Body of pancreas (tissue), 4 donors: ENCODE results near the gene PIGR.

ENCODE experiments used
- CTCF ChIP-seq, 7 experiments: fragments of 450-650 bp in 4 of 7; fragments of 200-600 bp in 3 of 7; sonication (generic) in 3 of 7; IDR thresholded peaks; one replicate each; pipeline ENCODE4 v1.5.1; 2016 to 2019; ENCODE audit warnings: antibody characterized with exemption in 7 of 7
- POLR2A ChIP-seq, 3 donors: fragments of 450-650 bp; IDR thresholded peaks; one replicate each; pipeline ENCODE4 v1.6.1; 2016; ENCODE audit warnings: antibody characterized with exemption in 3 of 3, mild to moderate bottlenecking in 2 of 3

- peak in 1 of 7 experiments; percentile 19 for TF ChIP-seq CTCF (IDR thresholded peaks at IDR 0.05)
- no peak for TF ChIP-seq POLR2A (IDR thresholded peaks at IDR 0.05)
Observed at GRCh38 chr1:206925106-206925736, 21.0 kb downstream of the PIGR start.
